Measurements from ENCODE around the gene RNU1-2. TPM values are rescaled to one million over a fixed set of nuclear protein-coding genes. Genes with fewer than 3 reads are reported as not detected.
"Not testable (repeated sequence)": the region's sequence is repeated elsewhere in the genome, so short reads cannot be mapped to it uniquely, and the experiment has no call there.

RNU1-2 gene
- total and polyA plus RNA-seq, 12 donors: under 0.01 to 5,330 (median 1,268) TPM; not detected in 4

- H3K27ac ChIP-seq: no peak overlapping the region
- no peak for DNase-seq
- 67 to 74% (median 72%) methylated on average over 10 of the region's 10 CpGs for WGBS, 4 donors
- TF ChIP-seq CTCF (IDR thresholded peaks at IDR 0.05) (no peak), POLR2A (IDR thresholded peaks at IDR 0.05) (no peak)
- no peaks in the 10 kb centered on the region for H3K4me1 ChIP-seq (replicated peaks in 1 of 2)
- no peaks in the 10 kb centered on the region for H3K36me3 ChIP-seq (replicated peaks in 1 of 2)
- no peak overlapping the region for H3K4me3 ChIP-seq
- intact Hi-C loops (cut with DNase I): loop anchor here in 1 of 2 donors (10.0 kb wide), 1 partner anchor 512 kb away; no protein-coding TSS in a partner anchor
- no peaks in the 10 kb centered on the region for H3K27me3 ChIP-seq
- no peaks in the 10 kb centered on the region for H3K9me3 ChIP-seq (replicated peaks in 1 of 3)
Measured at GRCh38 chr1:16926491-16927073, 30.8 kb downstream of the RNU1-2 start.

GRCh38 chr1:16927256-16927655 lies 31.5 kb downstream of the RNU1-2 start:
- no peak for DNase-seq
- Histone ChIP-seq H3K27ac (no peak overlapping the region), H3K27me3 (no peaks in the 10 kb centered on the region), H3K9me3 (replicated peaks in 1 of 3) (no peaks in the 10 kb centered on the region), H3K4me3 (no peak overlapping the region), H3K36me3 (replicated peaks in 1 of 2) (no peaks in the 10 kb centered on the region), H3K4me1 (replicated peaks in 1 of 2) (no peaks in the 10 kb centered on the region)
- WGBS, 4 donors: 81 to 94% (median 85%) methylated on average over 14 of the region's 14 CpGs
- TF ChIP-seq CTCF (IDR thresholded peaks at IDR 0.05) (no peak), POLR2A (IDR thresholded peaks at IDR 0.05) (no peak)
- intact Hi-C loops (cut with DNase I): loop anchor here in 1 of 2 donors (10.0 kb wide), 1 partner anchor 512 kb away; no protein-coding TSS in a partner anchor

GRCh38 chr1:16927711-16928485 lies 32.1 kb downstream of the RNU1-2 start:
- Histone ChIP-seq H3K27me3 (no peaks in the 10 kb centered on the region), H3K9me3 (replicated peaks in 1 of 3) (no peaks in the 10 kb centered on the region), H3K4me3 (no peak overlapping the region), H3K27ac (no peak overlapping the region), H3K4me1 (replicated peaks in 1 of 2) (no peaks in the 10 kb centered on the region), H3K36me3 (replicated peaks in 1 of 2) (no peaks in the 10 kb centered on the region)
- intact Hi-C loops (cut with DNase I): loop anchor here in 1 of 2 donors (10.0 kb wide), 1 partner anchor 513 kb away; no protein-coding TSS in a partner anchor
- TF ChIP-seq CTCF (IDR thresholded peaks at IDR 0.05) (no peak), POLR2A (IDR thresholded peaks at IDR 0.05) (no peak)
- 72 to 96% (median 79%) methylated on average over 3 to 13 of the region's 13 CpGs for WGBS, 4 donors
- DNase-seq: no peak

DNA sequence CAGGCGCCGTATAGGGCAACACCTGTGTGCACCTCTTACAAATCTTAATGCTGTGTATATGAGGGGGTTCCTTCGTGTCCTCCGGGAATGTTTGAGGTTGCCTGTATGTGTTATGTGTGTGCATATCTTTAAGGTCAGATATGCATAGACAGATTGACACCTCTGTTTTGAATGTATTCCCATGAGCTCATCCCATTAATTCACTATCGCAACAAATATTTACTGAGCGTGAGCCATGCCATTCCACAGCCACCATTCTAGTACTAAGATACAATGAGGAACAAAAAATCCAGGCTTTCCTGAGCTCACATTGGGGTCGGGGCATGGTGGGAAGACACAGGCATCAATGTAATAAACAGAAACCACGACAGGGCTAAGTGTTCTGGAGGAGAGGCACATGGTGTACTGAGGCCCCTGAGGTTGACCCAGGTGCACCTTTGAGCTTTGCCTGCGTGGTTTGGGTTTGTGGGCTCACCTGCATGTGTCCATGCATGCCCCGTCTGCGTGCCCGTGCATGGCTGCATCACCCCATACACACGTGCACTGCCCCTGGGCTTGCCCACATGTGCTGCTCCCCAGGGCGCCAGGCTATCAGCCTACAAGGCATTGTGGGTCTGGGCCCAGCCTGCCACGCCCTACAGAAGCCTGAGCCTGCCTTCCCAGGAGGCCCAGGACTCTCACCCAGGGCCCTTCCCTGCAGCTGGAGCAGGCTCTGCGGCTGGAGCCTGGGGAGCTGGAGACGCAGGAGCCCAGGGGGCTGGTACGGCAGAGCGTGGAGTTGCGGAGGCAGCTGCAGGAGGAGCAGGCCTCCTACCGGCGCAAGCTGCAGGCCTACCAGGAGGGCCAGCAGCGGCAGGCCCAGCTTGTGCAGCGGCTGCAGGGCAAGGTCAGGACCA lies 33.6 kb downstream of the RNU1-2 start:
- H3K27me3 ChIP-seq; H3K4me3 ChIP-seq; H3K36me3 ChIP-seq (replicated peaks in 1 of 2); H3K27ac ChIP-seq; H3K9me3 ChIP-seq (replicated peaks in 1 of 3); DNase-seq; H3K4me1 ChIP-seq (replicated peaks in 1 of 2): not testable (repeated sequence)
- WGBS, 4 donors: 82 to 92% (median 88%) methylated on average over 18 to 24 of the region's 24 CpGs
- intact Hi-C loops (cut with DNase I): loop anchor here in 1 of 2 donors (10.0 kb wide), 1 partner anchor 515 kb away; no protein-coding TSS in a partner anchor

DNA sequence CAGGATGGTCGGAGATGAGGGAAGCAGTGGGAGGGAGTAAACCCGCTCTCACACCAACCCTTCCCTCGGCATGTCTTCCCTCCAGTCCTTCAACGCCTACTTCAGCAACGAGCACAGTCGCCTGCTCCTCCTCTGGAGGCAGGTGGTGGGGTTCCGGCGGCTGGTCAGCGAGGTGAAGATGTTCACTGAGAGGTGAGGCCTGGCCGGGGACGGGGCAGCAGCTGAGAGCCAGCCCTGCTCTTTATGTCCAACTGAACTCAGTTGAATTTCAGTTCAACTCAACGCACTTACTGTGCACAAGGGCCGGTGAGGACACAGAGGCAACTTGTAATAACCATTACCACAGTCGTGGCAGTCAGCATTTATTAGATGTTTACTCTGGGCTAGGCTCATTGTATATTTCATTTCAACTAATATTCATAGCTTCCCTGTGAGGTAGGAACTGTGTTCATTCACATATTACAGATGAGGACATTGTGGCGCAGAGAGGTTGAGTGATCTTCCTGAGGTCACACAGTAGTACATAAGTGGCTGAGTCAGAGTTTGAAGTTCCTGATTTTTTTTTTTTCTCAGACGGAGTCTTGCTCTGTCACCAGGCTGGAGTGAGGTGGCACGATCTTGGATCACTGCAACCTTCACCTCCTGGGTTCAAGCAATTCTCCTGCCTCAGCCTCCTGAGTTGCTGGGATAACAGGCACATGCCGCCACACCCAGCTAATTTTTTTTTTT lies 35.6 kb downstream of the RNU1-2 start:
- intact Hi-C loops (cut with DNase I); H3K36me3 ChIP-seq (replicated peaks in 1 of 2): not testable (repeated sequence)
- 78 to 87% (median 84%) methylated on average over 18 of the region's 18 CpGs for WGBS, 4 donors

GRCh38 chr1:16933945-16934344 lies 38.2 kb downstream of the RNU1-2 start:
- H3K9me3 ChIP-seq (replicated peaks in 1 of 3); H3K36me3 ChIP-seq (replicated peaks in 1 of 2); H3K27ac ChIP-seq; H3K27me3 ChIP-seq; H3K4me1 ChIP-seq (replicated peaks in 1 of 2); DNase-seq; intact Hi-C loops (cut with DNase I); H3K4me3 ChIP-seq: not testable (repeated sequence)

More for the DNA sequence above, 35.6 kb downstream of the RNU1-2 start:
- DNase-seq; H3K27ac ChIP-seq; H3K4me1 ChIP-seq (replicated peaks in 1 of 2); H3K9me3 ChIP-seq (replicated peaks in 1 of 3); H3K4me3 ChIP-seq; H3K27me3 ChIP-seq: not testable (repeated sequence)

DNA sequence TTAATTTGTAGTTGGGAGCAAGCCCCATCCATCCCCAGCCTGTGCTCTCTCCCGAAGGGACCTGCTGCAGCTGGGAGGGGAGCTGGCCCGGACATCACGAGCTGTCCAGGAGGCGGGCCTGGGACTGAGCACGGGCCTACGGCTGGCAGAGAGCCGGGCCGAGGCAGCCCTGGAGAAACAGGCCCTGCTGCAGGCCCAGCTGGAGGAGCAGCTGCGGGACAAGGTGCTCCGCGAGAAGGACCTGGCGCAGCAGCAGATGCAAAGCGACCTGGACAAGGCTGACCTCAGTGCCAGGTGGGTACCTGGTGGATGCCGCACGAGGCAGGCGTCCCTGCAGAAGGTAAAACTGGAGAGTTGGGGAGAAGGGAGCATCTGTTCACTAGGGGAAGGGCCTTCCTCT lies 40.8 kb downstream of the RNU1-2 start:
- DNase-seq; H3K4me3 ChIP-seq; H3K27me3 ChIP-seq; H3K36me3 ChIP-seq (replicated peaks in 1 of 2); H3K27ac ChIP-seq; H3K9me3 ChIP-seq (replicated peaks in 1 of 3); intact Hi-C loops (cut with DNase I); H3K4me1 ChIP-seq (replicated peaks in 1 of 2): not testable (repeated sequence)
- WGBS, 4 donors: 88 to 94% (median 92%) methylated on average over 16 of the region's 16 CpGs
